OCI-LY7 (cell line): ENCODE measurements around the gene ACAP3. TPM values are rescaled to one million over a fixed set of nuclear protein-coding genes. Genes with fewer than 3 reads are reported as not detected.

Source experiments
- BruUV-seq: library from RNA; stranded (reverse); fragments of 400-500 nt; replicated peaks from 2 replicates; lab custom pipeline; 2021; lab: Mats Ljungman, UMichigan
- CTCF ChIA-PET: fragments of 300-600 bp; sonication (Branson Sonifier 250); formaldehyde crosslinking; loops from one replicate; lab custom pipeline; 2022; ENCODE audit warnings: antibody characterized with exemption; ENCODE audit not compliant: unreplicated experiment; lab: Charles Lee
- POLR2A ChIA-PET: fragments of 300-600 bp; sonication (Branson Sonifier 250); formaldehyde crosslinking; loops from one replicate; lab custom pipeline; 2022; ENCODE audit warnings: antibody characterized with exemption; lab: Charles Lee
- DNase-seq: peaks from one replicate; pipeline ENCODE4 v3.0.0-alpha.2; 2015; ENCODE audit warnings: low spot score
- H2AFZ ChIP-seq: fragments of 200-600 bp; sonication (generic), shearing (Covaris generic); 2 replicates; pipeline ENCODE4 v1.6.1; 2014; ENCODE audit warnings: mild to moderate bottlenecking, antibody characterized with exemption, low read length, moderate library complexity
- H3K27ac ChIP-seq: fragments of 200-600 bp; sonication (generic); 2 replicates; pipeline ENCODE4 v1.5.1; 2014; ENCODE audit warnings: mixed run types, low read depth, mild to moderate bottlenecking, moderate library complexity, low read length, inconsistent platforms; ENCODE audit not compliant: poor library complexity, severe bottlenecking
- H3K36me3 ChIP-seq: fragments of 200-600 bp; sonication (generic); 2 replicates; pipeline ENCODE4 v1.6.1; 2014; ENCODE audit warnings: mild to moderate bottlenecking, antibody characterized with exemption, low read length, moderate library complexity, mixed read lengths; ENCODE audit not compliant: insufficient read depth
- H3K4me1 ChIP-seq: fragments of 200-600 bp; sonication (generic); 2 replicates; pipeline ENCODE4 v1.5.1; 2014; ENCODE audit warnings: mild to moderate bottlenecking, low read length; ENCODE audit not compliant: insufficient read depth, poor library complexity, severe bottlenecking
- H3K4me2 ChIP-seq: fragments of 200-600 bp; sonication (generic); 2 replicates; pipeline ENCODE4 v1.6.1; 2014; ENCODE audit warnings: mild to moderate bottlenecking, low read length
- H3K4me3 ChIP-seq: fragments of 200-600 bp; sonication (generic); 2 replicates; pipeline ENCODE4 v1.5.1; 2014; ENCODE audit warnings: mild to moderate bottlenecking, low read depth, low read length; ENCODE audit not compliant: poor library complexity, severe bottlenecking
- H3K79me2 ChIP-seq: fragments of 200-600 bp; sonication (generic); 2 replicates; pipeline ENCODE4 v1.6.1; 2016; ENCODE audit warnings: low read depth, mild to moderate bottlenecking, low read length, moderate library complexity, mixed read lengths; ENCODE audit not compliant: insufficient read depth
- H3K9me2 ChIP-seq: fragments of 200-600 bp; sonication (generic); 2 replicates; pipeline ENCODE4 v1.6.1; 2016; ENCODE audit warnings: mild to moderate bottlenecking, low read length, mixed read lengths; ENCODE audit not compliant: insufficient read depth
- H3K9me3 ChIP-seq: fragments of 200-600 bp; sonication (generic); 2 replicates; pipeline ENCODE4 v1.6.1; 2014; ENCODE audit warnings: mild to moderate bottlenecking, mixed run types, low read length, mixed read lengths
- H4K20me1 ChIP-seq: fragments of 200-600 bp; sonication (generic); 2 replicates; pipeline ENCODE4 v1.6.1; 2014; ENCODE audit warnings: mild to moderate bottlenecking, antibody characterized with exemption, low read length, moderate library complexity, mixed read lengths; ENCODE audit not compliant: insufficient read depth
- CTCF ChIP-seq: fragments of 200-600 bp; sonication (generic); conservative IDR thresholded peaks from 2 replicates; pipeline ENCODE4 v1.5.1; 2014; ENCODE audit warnings: mild to moderate bottlenecking, antibody characterized with exemption, low read length, moderate library complexity, mixed read lengths
- EZH2phosphoT487 ChIP-seq: fragments of 200-600 bp; sonication (generic); IDR thresholded peaks from 2 replicates; pipeline ENCODE4 v1.6.1; 2018; ENCODE audit warnings: low read depth, borderline replicate concordance, mild to moderate bottlenecking, mixed run types, antibody characterized with exemption, low read length, moderate library complexity, mixed read lengths
- intact Hi-C: fragments of 100-400 bp; cut with micrococcal nuclease; formaldehyde crosslinking; loops from one replicate; pipeline ENCODE4 v1.10.0; 2022; ENCODE audit not compliant: unreplicated experiment
- total RNA-seq, 2 experiments: library from RNA; depleted of rRNA in 1 of 2; stranded (reverse); fragments of >200 nt in 1 of 2; shearing (Covaris generic) in 1 of 2; gene quantifications; 2 replicates each; pipeline ENCODE4 v1.2.3, GENCODE V29; 2014 to 2022

The ACAP3 gene
- total RNA-seq, 2 experiments from 2014 or later = 26.3 to 47.6 TPM

- CTCF ChIA-PET = no interaction called here
- Histone ChIP-seq H3K4me1 (peaks cover 18% of the 10 kb centered on the region), H3K9me2 (no peaks in the 10 kb centered on the region), H3K27ac (no peak overlapping the region), H4K20me1 (peaks cover 5% of the 10 kb centered on the region; the same call in 1 of the 2 replicates), H3K9me3 (no peaks in the 10 kb centered on the region), H3K79me2 (no peaks in the 10 kb centered on the region; the same call in 1 of the 2 replicates), H3K4me3 (no peak overlapping the region), H3K36me3 (peaks cover 66% of the 10 kb centered on the region), H3K4me2 (no peak overlapping the region), H2AFZ (no peak overlapping the region)
- intact Hi-C loops = no loop called here
- TSS peak; percentile 50 for BruUV-seq
- TF ChIP-seq EZH2phosphoT487 (no peak), CTCF (no peak)
- POLR2A ChIA-PET = no interaction called here
- DNase-seq = no peak
Measured at GRCh38 chr1:1311107-1312104, 3.7 kb upstream of the ACAP3 start.

GRCh38 chr1:1310476-1311053 lies 2.8 kb upstream of the ACAP3 start:
- H3K4me3 ChIP-seq = peak overlapping the region; percentile 90
- no peak for DNase-seq
- H3K79me2 ChIP-seq = no peaks in the 10 kb centered on the region; the same call in 1 of the 2 replicates
- H2AFZ ChIP-seq = no peak overlapping the region
- no peaks in the 10 kb centered on the region for H3K9me2 ChIP-seq
- H3K27ac ChIP-seq = no peak overlapping the region
- peak overlapping the region; percentile 89 for H3K4me2 ChIP-seq
- H3K9me3 ChIP-seq = no peaks in the 10 kb centered on the region
- peaks cover 59% of the 10 kb centered on the region for H3K36me3 ChIP-seq
- H4K20me1 ChIP-seq = peaks cover 5% of the 10 kb centered on the region; the same call in 1 of the 2 replicates
- intact Hi-C loops = no loop called here
- TF ChIP-seq CTCF (no peak), EZH2phosphoT487 (no peak)
- CTCF ChIA-PET = no interaction called here
- peaks cover 26% of the 10 kb centered on the region for H3K4me1 ChIP-seq
- POLR2A ChIA-PET = no interaction called here
- no TSS peak for BruUV-seq
